Fibroblast of skin of back (primary cell): ENCODE results near the gene SMTN.
A peak's percentile ranks its signal among the peaks of the same experiment; 100 is the strongest.

Experiments used
- DNase-seq: peaks from one replicate; pipeline ENCODE4 v3.0.0-alpha.2; 2013

The SMTN gene

DNA sequence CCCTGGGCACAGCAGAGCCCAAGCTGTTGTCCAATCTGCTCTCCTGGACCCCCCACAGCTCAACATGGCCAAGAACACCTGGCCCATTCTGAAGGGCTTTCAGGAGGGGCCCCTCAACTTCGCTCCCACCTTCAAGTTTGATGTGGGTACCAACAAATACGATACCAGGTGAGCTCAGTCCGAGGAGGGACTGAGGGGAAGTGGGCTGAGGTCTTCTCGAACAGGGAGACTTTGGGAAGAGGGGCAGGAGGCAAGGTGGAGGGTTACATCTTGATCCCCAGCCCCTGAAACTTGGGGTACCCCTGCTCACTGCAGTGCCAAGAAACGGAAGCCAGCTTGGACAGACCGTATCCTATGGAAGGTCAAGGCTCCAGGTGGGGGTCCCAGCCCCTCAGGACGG, 47.0 kb downstream of the SMTN start:
- no peak for DNase-seq

DNA sequence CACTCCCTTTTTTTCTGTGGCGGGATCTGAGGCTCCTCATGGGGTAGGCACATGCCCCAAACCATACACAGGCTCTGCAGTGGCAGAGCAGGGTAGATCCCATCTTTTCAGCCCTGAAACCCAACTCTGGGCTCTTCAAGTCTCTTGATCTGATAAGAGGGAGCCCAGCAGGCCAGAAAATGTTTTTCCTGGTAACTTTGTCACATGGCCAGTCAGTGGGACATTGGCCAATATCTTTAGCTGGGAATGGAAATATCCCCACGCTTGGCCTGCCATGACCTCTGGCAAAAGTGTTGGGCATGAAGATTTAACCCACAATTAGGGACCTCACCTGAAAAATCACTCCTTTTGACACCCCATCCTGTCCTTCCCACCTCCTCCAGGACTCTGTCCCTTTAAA, 49.8 kb downstream of the SMTN start:
- no peak for DNase-seq

DNA sequence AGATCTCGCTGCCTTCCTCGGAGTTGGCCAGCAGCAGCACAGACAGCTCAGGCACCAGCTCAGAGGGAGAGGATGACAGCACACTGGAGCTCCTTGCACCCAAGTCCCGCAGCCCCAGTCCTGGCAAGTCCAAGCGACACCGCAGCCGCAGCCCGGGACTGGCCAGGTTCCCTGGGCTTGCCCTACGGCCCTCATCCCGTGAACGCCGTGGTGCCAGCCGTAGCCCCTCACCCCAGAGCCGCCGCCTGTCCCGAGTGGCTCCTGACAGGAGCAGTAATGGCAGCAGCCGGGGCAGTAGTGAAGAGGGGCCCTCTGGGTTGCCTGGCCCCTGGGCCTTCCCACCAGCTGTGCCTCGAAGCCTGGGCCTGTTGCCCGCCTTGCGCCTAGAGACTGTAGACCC, 52.8 kb downstream of the SMTN start:
- DNase-seq = no peak

DNA sequence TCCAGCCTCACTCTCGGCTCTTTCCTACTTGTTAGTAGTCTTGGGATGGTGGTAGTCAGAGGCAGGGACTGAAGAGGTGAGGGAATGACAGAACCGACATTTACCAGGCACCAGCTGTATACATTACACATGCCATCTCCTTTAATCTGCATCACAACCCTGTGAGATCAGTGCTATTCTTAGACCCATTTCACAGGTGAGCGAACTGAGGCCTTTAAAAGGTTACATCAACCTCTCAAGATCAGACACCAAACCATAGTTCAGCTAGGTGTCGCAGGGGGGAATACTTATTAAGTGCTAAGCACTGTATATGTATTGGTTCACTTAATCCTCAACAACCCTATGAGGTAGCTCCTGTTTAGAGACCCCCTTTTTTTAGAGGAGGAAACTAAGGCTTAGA, 53.6 kb downstream of the SMTN start:
- DNase-seq = no peak

DNA sequence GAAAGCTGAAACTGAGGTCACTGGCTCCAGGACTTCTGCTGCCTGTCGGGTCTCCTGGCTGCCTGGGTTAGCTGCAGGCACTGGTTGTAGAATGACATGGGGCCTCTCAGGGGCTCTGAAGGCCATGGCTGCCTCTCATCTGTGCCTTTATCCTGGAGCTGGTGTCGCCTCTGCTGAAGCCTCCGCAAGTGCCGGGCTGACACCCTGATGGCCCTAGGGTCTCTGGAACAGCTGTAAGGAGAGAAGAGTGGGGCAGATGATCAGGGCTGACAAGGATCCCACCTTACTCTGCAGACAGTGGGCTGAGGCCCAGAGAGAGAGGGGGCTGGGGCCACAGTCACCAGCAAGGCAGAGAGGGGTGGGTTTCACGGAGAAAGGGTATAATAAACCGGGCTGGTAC, 54.6 kb downstream of the SMTN start:
- DNase-seq = no peak

DNA sequence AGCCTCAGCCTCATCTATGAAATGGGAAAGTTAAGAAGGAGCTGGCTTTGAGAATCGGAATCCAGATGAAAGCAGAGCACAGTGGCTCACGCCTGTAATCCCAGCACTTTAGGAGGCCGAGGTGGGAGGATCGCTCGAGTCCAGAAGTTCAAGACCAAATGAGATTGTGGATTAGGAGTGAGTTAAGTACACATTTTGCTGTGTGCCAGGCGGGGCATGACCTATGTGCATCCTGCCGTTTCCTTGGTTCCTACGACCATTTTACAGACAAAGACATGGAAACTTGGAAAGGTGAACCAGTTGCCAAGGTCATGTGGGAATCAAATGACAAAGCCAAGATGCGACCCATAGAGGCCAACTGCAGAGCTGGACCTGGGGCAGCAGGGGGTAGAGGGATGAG, 55.0 kb downstream of the SMTN start:
- DNase-seq = no peak

DNA sequence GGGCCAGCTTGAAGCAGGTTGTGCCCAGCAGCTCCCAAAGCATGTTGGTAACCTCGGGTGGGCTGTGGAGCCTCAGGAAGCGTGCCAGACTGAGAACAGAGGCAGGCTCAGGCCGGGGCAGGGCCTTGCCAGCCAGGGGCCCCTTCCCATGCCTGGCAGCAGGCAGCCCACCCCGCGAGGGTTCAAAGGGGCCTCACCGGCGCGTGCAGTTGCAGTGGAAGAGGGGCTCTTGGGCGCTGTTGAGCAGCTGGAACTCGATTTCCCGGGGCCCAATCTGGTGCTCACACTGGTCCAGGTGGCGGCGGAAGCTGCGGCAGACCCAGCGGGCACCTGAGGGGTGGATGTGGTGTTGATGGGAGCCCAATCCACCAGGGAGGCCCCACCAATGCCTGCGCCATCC, 55.6 kb downstream of the SMTN start:
- DNase-seq = no peak

DNA sequence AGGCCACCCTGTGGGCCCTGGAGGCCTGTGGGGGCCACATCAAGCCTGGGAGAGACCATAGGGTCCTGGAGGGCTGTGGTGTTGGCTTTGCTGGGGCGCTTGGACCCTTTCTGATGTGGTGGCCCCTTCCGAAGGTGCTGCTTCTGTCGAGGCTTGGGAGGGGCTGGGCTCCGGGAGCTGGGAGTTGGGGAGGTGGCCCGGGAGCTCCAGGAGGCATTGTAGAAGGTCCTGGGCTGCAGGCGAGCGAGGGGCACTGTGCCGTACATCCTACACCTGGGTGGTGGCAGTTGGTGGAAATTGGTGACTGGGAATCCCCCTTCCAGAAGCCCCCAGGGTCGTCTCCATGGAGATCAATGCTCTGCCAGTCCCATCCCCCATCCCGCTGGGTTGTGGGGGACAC, 56.6 kb downstream of the SMTN start:
- DNase-seq = no peak

DNA sequence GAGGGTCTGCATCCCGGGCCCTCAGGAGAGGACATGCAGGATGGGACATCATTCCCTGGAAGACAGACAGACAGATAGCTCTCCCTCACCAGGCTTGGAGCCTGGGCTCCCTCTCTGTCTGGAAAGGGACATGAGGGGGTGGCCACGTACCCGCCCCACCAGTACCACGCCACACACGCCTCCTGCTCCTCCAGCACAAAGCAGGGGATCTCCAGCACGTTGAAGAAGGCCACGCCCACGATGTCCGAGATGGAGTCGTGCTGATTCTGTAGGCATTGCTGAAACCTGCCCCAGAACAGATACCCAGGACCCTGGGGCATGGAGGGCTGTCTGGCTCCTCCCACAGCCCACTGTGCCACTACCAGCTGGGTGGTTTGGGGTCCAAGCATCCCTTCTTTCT, 57.0 kb downstream of the SMTN start:
- no peak for DNase-seq

DNA sequence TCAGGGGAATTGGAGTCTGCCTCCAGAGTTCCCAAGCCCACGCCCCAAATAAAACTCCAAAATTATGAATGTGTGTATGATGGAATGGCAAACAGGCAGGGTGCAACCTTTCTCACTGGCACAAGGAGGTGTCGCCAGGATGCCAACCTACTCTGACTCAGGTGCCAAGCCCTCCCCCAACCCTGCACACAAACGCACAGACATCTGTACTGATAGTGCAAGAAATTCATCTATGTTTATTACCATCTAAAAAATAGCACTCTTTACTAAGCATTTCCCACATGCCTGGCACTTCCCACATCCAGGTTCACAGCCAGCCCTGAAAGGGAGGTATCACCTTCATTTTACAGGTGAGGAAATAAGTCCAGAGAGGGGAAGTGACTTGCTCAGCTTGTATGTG, 57.9 kb downstream of the SMTN start:
- DNase-seq = no peak

DNA sequence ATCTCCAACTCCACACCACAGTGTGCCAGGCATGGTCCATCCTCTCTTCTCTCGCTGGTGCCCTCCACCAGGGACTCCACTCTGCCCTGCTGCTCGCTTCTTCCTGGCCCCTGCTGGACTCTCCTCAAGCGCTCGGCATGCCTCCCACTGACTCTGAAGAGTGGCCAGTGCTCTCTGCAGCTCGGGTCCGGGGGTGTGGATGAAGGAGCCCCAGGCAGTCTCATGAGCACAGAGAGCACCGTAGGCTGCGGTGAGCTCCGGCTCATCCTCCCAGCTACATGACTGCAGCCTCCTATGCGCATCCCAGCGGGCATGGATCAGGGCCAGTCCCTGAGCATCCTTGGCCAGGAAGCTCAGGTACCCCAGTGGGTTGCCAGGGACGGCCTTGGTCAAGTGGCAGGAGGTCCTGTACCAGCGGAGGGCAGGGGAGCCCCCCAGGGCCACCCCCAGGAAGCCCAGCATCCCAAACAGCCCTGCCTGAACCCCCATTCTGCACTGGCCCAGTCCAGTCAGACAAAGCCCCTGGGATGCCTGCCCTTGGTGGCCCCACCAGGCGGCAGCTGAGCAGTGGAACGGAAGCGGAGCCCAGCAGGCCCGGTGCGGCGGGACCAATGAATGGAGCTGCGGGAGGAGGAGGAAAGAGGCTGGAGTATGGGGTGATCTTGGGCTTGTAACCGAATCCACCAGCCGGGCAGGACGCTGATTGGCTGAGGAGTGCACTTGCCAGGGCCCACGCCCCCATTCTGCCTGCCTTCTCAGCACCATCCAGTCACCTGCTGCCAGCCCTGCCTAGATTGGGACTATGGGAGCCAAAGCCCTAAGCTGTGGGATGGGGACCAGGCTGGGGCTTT, 59.0 kb downstream of the SMTN start, which contains the start of gene PLA2G3:
PLA2G3 (minus strand) TSS at position 643 of the 851 bp plus-strand sequence; CDS start at position 489, 154 bp downstream.
- peak; percentile 39 for DNase-seq

DNA sequence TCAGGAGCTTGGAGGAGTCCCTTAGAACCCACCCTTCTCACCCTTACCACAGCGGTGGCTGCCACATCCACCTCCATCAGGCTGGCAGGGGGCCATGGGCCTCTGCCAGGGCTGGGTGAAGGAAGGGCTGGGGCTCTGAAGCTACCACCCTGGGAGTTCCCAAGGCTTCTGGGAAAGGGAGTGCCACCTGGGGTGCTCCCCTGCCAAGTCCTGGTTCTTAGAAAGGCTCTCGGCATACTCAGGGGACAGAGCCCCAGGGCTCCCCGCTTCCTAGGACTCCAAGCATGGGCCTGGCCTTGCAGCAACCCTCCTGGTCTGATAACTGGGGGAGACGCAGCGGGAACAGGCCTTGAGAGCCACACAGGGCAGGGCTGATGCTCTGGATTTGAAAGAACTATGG, 59.6 kb downstream of the SMTN start:
- no peak for DNase-seq

DNA sequence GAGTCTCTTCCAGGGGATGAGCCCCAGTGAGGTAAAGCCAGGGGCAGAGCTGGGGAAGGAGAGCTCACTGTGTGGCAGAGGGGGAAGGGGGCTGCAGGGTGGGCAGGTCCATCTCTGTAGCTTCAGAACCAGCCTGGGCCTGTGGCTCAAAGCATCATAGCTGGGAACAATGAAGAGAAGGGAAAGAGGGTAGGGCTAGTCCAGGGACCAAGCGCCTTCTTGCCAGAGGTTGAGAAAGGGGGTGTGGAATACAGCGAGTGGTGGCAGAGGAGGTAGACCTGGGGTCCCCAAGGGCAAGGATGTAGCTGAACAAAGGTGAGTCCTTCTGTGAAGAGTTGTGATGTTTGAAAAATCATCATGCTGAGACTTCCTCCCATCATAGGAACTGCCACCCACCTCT, 60.4 kb downstream of the SMTN start:
- no peak for DNase-seq

DNA sequence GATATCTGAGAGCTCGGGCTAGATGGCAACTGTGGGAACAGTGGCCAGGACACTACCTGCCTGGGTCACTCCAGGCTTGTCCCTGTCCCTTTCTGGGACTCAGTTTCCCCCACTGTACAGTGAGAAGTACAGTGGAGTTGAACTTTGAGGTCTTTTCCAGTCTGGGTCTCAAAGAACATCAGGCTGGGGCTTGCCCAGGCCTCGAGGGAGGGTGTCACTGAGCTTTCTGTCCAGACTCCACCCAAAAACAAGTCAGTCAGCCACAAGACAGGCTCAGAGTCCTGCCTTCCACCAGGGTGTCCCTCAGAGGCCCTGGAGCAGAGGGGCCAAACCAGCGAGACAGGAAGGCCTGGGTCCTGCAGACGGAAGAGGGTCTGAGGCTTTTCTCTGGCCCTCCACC, 61.2 kb downstream of the SMTN start:
- no peak for DNase-seq

DNA sequence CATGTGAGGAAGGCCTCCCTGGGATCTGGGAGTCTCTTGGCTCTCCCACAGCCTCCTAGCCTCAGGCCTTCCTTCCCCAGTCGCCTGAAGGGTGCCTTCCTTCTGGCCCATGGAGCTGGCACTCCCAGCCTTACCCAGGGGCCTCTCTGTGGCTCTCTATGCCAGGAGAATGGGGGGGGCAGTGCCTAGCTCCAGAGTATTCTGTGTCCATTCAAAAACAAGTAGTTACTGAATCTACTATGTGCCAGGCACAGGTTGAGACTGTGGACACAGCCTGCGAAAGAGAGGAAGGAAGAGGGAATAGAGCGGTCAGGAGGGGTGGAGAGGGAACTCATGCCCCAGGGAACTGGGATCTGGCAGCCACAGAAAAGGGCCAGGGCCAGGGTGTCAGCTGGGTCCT, 61.9 kb downstream of the SMTN start:
- no peak for DNase-seq

DNA sequence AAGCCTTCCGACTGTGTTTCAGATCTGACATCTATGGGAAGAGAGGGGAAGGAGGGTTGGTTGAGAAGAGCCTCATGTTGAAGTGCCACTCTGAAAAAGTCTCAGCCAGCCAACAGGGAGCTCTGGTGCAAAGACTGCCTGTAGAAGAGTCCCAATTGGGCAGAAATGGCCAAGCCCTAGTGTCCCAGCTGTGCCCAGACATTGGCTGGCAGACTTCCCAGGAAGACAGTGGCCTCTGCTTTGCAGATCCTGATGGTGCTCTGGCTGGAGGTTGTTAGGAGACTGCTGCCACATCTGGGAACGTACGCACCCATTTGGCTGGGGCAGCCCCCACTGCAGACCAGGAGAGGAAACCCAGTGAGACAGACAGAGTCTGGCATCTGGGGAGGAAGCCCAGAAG, 62.4 kb downstream of the SMTN start:
- DNase-seq = no peak

DNA sequence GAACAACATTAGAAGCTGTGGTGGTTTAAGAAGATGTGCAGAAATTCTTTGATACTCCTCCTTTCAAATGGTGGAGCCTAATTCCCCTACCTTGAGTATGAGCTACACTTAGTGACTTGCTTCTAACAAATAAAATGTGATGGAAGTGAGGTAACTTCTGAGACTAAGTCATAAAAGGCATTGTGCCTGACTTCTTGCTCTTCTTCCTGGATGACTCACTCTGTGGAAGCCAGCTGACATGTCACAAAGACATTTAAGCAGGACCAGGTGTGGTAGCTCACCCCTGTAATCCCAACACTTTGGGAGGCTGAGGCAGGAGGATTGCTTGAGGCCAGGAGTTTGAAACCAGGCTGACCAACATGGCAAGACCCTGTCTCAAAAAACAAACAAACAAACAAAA, 63.1 kb downstream of the SMTN start:
- DNase-seq = peak; percentile 32

DNA sequence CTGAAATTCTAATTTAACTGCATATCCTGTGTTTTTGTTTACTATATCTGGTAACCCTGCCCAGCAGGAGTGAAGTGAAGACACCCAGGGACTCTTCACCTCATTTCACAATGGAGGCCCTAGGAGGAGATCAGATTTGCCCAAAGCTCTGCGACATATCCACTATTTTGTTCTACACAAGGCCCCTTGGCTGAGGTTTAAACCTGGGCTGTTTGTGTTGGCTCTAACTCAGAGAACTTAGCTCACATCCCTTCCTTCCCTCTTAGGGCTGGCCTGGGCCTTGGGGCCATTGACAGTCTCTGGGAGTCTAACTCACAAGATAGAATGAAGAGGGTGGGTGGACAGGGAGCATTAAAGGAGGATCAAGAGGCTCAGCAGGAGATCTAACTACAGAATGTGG, 67.4 kb downstream of the SMTN start:
- DNase-seq = no peak

DNA sequence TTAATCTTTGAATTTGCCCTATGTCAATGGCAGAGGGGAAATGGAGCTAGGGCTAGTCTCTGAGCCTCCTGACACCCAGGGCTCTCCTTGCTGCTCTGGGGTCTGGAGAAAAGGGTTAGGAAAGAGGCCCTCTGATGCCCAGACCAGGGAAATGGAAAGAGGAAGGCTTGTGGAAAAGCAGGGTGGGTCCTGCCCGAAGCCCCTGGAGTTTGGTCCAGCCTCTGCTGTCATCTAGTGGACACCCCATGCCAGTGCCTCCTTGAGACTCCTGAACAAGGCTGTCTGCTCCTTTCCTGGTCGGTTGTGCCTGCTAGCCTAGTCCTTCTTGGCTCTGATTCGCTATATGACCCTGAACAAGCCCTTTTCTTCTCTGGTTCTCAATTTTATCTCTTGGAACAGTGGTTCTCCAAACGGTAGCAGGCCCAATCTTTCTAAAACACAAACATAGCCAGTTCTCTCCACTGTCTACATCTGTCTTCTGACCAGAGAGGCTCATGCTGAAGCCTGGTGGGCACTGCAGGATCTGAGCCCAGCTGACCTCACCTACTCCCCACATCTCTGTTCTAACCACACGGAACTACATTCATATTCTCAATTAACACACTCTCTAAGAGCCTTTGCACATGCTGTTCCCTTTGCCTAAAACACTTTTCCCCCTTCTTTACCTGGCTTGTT, 68.0 kb downstream of the SMTN start:
- DNase-seq = peak; percentile 73

DNA sequence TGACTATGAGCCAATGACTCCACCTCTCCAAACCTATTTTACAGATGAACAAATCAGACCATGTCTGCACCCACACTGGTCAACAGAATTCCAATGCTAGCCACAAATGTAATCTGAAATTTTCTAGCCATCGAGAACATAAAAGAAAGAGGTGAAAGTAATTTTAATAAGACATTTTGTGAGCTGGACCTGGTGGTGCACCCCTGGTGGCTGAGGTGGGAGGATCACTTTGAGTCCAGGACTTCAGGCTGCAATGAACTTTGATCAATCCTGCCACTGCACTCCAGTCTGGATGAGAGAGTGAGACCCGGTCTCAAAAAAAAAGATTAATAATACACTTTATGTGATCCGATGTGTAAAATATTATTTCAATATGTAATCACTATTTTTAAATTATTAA, 69.5 kb downstream of the SMTN start:
- no peak for DNase-seq

DNA sequence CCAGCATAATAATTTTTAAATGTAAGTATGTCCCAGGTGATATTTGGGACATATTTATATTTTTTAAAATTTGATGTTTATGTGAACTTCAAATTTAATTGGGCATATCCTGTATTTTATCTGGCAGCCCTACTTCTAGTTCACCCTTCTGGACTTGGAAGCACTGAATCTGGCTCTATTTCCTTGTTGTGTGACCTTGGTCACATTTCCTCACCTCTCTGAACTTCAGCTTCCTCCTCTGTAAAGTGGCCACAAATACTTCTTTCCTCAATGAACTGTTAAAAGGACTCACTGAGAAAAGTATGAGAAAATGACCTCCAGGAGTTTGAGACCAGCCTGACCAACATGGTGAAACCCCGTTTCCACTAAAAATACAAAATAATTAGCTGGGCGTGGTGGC, 70.8 kb downstream of the SMTN start:
- no peak for DNase-seq

DNA sequence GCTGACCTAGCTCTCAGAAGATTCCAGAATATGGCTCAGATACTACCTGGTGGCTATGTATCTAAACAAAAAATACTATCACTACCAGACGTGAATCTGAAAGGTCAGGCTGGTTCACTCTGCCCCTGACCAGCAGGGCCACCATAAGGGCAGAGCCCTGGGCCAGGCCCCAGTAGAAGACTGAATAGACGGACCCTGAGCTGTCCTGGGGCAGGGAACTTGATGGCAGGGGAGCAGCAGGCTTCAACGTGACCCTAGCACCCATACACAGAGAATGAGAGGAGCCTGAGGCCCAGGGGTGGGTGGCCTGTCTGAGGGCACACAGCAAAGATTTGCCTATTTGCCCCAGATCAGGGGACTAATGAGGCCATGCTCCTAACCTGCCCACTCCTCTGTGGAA, 72.2 kb downstream of the SMTN start:
- no peak for DNase-seq
